Measurements from ENCODE around the gene CDC42SE2.

CDC42SE2 gene

GRCh38 chr5:131384173-131384572, 120.3 kb downstream of the CDC42SE2 start:
- H3K9me2 ChIP-seq (replicated peaks; ENCODE audit: low read depth, low read length): no peaks in the 10 kb centered on the region
- H2AFZ ChIP-seq (ENCODE audit: low read length): no peak overlapping the region
- H3K4me3 ChIP-seq (ENCODE audit: low read length, poor library complexity, severe bottlenecking): no peak overlapping the region
- no peak for TF ChIP-seq CTCF (conservative IDR thresholded peaks at IDR 0.05; ENCODE audit: low read length)
- no peak for TF ChIP-seq EZH2phosphoT487 (IDR thresholded peaks at IDR 0.05; ENCODE audit: borderline replicate concordance)
- H3K4me1 ChIP-seq (ENCODE audit: insufficient read depth, low read length, poor library complexity, severe bottlenecking): peaks cover 15% of the 10 kb centered on the region
- no peaks in the 10 kb centered on the region for H3K9me3 ChIP-seq (ENCODE audit: insufficient read depth, low read depth, low read length)
- peaks cover 23% of the 10 kb centered on the region; the same call in 1 of the 2 replicates for H3K36me3 ChIP-seq (ENCODE audit: insufficient read depth, low read length)
- H3K4me2 ChIP-seq (ENCODE audit: low read depth, low read length, poor library complexity, severe bottlenecking): no peak overlapping the region
- no peak overlapping the region for H3K9ac ChIP-seq (ENCODE audit: low read depth, low read length, poor library complexity, severe bottlenecking)
- peaks cover 33% of the 10 kb centered on the region for H3K79me2 ChIP-seq (ENCODE audit: insufficient read depth, low read length)
- H3F3A ChIP-seq (ENCODE audit: low read depth): no peaks in the 10 kb centered on the region
- H3K27me3 ChIP-seq (ENCODE audit: insufficient read depth, low read length, poor library complexity, severe bottlenecking): no peaks in the 10 kb centered on the region
- H4K20me1 ChIP-seq (ENCODE audit: insufficient read depth, low read length, poor library complexity, severe bottlenecking): peaks cover 13% of the 10 kb centered on the region

- TF ChIP-seq CTCF (conservative IDR thresholded peaks at IDR 0.05; ENCODE audit: low read length) (no peak), EZH2phosphoT487 (IDR thresholded peaks at IDR 0.05; ENCODE audit: borderline replicate concordance) (no peak)
- Histone ChIP-seq H3K4me2 (ENCODE audit: low read depth, low read length, poor library complexity, severe bottlenecking) (no peak overlapping the region), H3K4me1 (ENCODE audit: insufficient read depth, low read length, poor library complexity, severe bottlenecking) (peaks cover 11% of the 10 kb centered on the region)
Observed at GRCh38 chr5:131384616-131385214, 120.9 kb downstream of the CDC42SE2 start.

GRCh38 chr5:131386124-131386523, 122.3 kb downstream of the CDC42SE2 start:
- no peaks in the 10 kb centered on the region for H3K27me3 ChIP-seq (ENCODE audit: insufficient read depth, low read length, poor library complexity, severe bottlenecking)
- peaks cover 25% of the 10 kb centered on the region for H3K79me2 ChIP-seq (ENCODE audit: insufficient read depth, low read length)
- peaks cover 27% of the 10 kb centered on the region; the same call in 1 of the 2 replicates for H3K36me3 ChIP-seq (ENCODE audit: insufficient read depth, low read length)
- H3F3A ChIP-seq (ENCODE audit: low read depth): no peaks in the 10 kb centered on the region
- no peak overlapping the region for H3K9ac ChIP-seq (ENCODE audit: low read depth, low read length, poor library complexity, severe bottlenecking)
- no peak overlapping the region for H3K4me2 ChIP-seq (ENCODE audit: low read depth, low read length, poor library complexity, severe bottlenecking)
- no peaks in the 10 kb centered on the region for H3K9me3 ChIP-seq (ENCODE audit: insufficient read depth, low read depth, low read length)
- no peak overlapping the region for H3K4me3 ChIP-seq (ENCODE audit: low read length, poor library complexity, severe bottlenecking)
- peaks cover 10% of the 10 kb centered on the region for H4K20me1 ChIP-seq (ENCODE audit: insufficient read depth, low read length, poor library complexity, severe bottlenecking)
- no peaks in the 10 kb centered on the region for H3K9me2 ChIP-seq (replicated peaks; ENCODE audit: low read depth, low read length)
- no peak for TF ChIP-seq CTCF (conservative IDR thresholded peaks at IDR 0.05; ENCODE audit: low read length)
- no peak for TF ChIP-seq EZH2phosphoT487 (IDR thresholded peaks at IDR 0.05; ENCODE audit: borderline replicate concordance)
- H3K4me1 ChIP-seq (ENCODE audit: insufficient read depth, low read length, poor library complexity, severe bottlenecking): peaks cover 10% of the 10 kb centered on the region
- H2AFZ ChIP-seq (ENCODE audit: low read length): no peak overlapping the region

More at GRCh38 chr5:131384616-131385214, 120.9 kb downstream of the CDC42SE2 start:
- H3K36me3 ChIP-seq (ENCODE audit: insufficient read depth, low read length): peaks cover 27% of the 10 kb centered on the region; the same call in 1 of the 2 replicates
- no peak overlapping the region for H3K4me3 ChIP-seq (ENCODE audit: low read length, poor library complexity, severe bottlenecking)
- H3K9me2 ChIP-seq (replicated peaks; ENCODE audit: low read depth, low read length): no peaks in the 10 kb centered on the region
- H4K20me1 ChIP-seq (ENCODE audit: insufficient read depth, low read length, poor library complexity, severe bottlenecking): peaks cover 10% of the 10 kb centered on the region
- no peaks in the 10 kb centered on the region for H3K9me3 ChIP-seq (ENCODE audit: insufficient read depth, low read depth, low read length)
- peaks cover 31% of the 10 kb centered on the region for H3K79me2 ChIP-seq (ENCODE audit: insufficient read depth, low read length)
- H3K9ac ChIP-seq (ENCODE audit: low read depth, low read length, poor library complexity, severe bottlenecking): no peak overlapping the region
- no peaks in the 10 kb centered on the region for H3K27me3 ChIP-seq (ENCODE audit: insufficient read depth, low read length, poor library complexity, severe bottlenecking)
- no peaks in the 10 kb centered on the region for H3F3A ChIP-seq (ENCODE audit: low read depth)
- H2AFZ ChIP-seq (ENCODE audit: low read length): no peak overlapping the region

Data from Loucy (cell line).